IgD-negative memory B cell (primary cell): ENCODE measurements around the gene TMEM126B. TPM values are rescaled to one million over a fixed set of nuclear protein-coding genes. Genes with fewer than 3 reads are reported as not detected.
A peak's percentile ranks its signal among the peaks of the same experiment; 100 is the strongest.
"Not testable (repeated sequence)": the region's sequence is repeated elsewhere in the genome, so short reads cannot be mapped to it uniquely, and the experiment has no call there.

Experiments used
- H3K27ac Mint-ChIP-seq, 3 donors: one replicate each; pipeline ENCODE4 v1.8.0; 2020 to 2022; ENCODE audit warnings: mild to moderate bottlenecking in 3 of 3, mixed read lengths in 3 of 3, moderate library complexity in 1 of 3
- H3K27me3 Mint-ChIP-seq: one replicate; pipeline ENCODE4 v1.8.0; 2021; ENCODE audit warnings: mixed read lengths
- H3K36me3 Mint-ChIP-seq: one replicate; pipeline ENCODE4 v1.8.0; 2020; ENCODE audit warnings: mild to moderate bottlenecking, mixed read lengths
- H3K4me1 Mint-ChIP-seq, 3 donors: one replicate each; pipeline ENCODE4 v1.8.0; 2020 to 2022; ENCODE audit warnings: mixed read lengths in 3 of 3, mild to moderate bottlenecking in 1 of 3
- H3K4me3 Mint-ChIP-seq, 4 donors: one replicate each; pipeline ENCODE4 v1.8.0; 2020 to 2022; ENCODE audit warnings: mild to moderate bottlenecking in 4 of 4, mixed read lengths in 4 of 4, moderate library complexity in 3 of 4
- H3K9me3 Mint-ChIP-seq, 3 donors: one replicate each; pipeline ENCODE4 v1.8.0; 2020 to 2021; ENCODE audit warnings: mixed read lengths in 3 of 3, mild to moderate bottlenecking in 1 of 3
- polyA plus RNA-seq: library from polyadenylated mRNA; unstranded; fragments of 300-500 nt; fragmentation: Illumina TruSeq; gene quantifications from one replicate; pipeline ENCODE4 v1.2.3, GENCODE V29; 2021

TMEM126B gene
- 34.4 TPM for polyA plus RNA-seq

DNA sequence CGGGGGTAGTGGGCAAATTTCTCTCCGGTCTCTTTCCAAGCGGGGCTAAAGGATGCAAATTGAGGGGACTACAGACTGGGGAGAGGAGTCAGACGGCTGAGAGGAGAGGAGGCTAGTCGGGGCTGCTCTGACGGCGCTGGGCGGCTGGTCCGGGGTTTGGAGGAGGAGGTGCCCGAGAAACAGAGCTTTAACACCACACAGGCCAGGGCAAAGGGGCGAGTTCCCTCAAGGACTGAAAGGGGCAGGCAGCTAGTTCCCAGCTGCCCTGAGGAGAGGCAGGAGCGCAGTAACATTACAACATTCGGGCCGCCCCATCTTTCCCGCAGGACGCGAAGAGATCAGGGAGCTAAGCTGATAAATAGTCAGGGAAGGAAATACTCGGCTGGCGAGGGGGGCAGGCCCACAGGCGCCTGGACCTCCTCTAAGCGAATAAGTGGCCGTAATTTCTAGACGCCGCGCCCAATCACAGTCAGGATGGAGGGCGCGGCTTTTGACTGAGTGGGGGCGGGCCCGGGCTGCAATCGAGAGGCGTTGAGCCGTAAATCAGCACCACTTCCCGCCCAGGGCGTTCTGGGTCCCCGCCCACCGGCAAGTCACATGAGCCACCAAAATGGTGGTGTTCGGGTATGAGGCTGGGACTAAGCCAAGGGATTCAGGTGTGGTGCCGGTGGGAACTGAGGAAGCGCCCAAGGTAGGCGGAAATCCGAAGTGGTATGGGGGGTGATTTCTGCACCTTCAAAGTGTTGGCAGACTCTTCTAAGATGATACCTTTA is at the start of gene TMEM126B:
TMEM126B (plus strand) TSS at position 596 of the 773 bp plus-strand sequence; CDS start at position 611, 15 bp downstream.
- H3K27me3 Mint-ChIP-seq = no peaks in the 10 kb centered on the region
- H3K4me1 Mint-ChIP-seq = peaks cover 19 to 23% (median 20%) of the 10 kb centered on the region in 3 donors
- peaks cover 2% of the 10 kb centered on the region for H3K36me3 Mint-ChIP-seq
- H3K27ac Mint-ChIP-seq = peak within 1 kb of the TSS; percentile 82 to 97 (median 93)
- H3K9me3 Mint-ChIP-seq = no peaks in the 10 kb centered on the region
- H3K4me3 Mint-ChIP-seq = peak within 1 kb of the TSS; percentile 95 to 99 (median 96)

DNA sequence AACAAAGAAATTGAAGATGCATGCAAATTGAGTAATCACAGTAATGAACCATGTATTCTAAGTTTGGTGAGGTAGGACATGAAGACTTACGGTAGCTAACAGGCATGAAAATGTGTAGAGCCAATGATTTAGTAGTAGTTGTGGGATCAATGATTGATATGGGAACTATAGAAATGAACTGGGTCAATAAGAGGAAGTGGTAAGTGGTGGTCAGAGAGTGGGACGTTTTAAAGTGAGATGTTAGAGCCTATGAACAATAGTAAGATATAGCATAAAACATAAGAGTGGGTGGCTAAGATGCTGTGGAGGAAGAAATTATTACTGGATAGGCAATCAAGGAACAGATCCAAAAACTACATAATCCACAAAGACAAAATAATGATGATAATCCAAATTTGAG is 46.3 kb upstream of the TMEM126B start:
- no peaks in the 10 kb centered on the region for H3K27me3 Mint-ChIP-seq
- peaks cover 0 to 6% (median 0%) of the 10 kb centered on the region in 3 donors for H3K4me1 Mint-ChIP-seq
- H3K4me3 Mint-ChIP-seq = no peak overlapping the region
- H3K36me3 Mint-ChIP-seq = no peaks in the 10 kb centered on the region
- H3K27ac Mint-ChIP-seq = no peak overlapping the region
- peaks cover 0 to 6% (median 3%) of the 10 kb centered on the region in 3 donors for H3K9me3 Mint-ChIP-seq

DNA sequence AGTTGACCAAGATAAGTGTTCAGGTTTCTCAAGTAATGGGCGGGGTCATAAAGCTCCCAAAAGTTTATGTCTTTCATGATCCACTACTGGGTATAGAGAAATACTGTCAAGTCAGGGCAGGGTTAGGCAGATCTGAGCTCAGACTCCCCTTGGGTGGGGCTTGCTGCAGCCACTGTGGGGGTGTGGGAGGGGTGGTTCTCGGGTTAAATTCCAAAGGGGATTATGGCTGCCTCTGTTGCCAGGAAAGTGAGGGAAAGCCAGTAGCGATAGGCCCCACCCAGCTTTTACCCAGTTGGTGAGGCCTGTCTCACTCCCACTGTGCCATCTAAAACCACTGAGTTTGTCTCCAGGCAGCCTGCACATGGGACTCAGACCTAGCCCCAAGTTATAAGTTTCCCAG is 39.0 kb upstream of the TMEM126B start:
- Mint-ChIP-seq H3K9me3 (peaks cover 2 to 17% (median 3%) of the 10 kb centered on the region in 3 donors), H3K27ac (no peak overlapping the region), H3K36me3 (no peaks in the 10 kb centered on the region), H3K27me3 (no peaks in the 10 kb centered on the region), H3K4me3 (no peak overlapping the region), H3K4me1 (peaks cover 0 to 3% (median 0%) of the 10 kb centered on the region in 3 donors)

DNA sequence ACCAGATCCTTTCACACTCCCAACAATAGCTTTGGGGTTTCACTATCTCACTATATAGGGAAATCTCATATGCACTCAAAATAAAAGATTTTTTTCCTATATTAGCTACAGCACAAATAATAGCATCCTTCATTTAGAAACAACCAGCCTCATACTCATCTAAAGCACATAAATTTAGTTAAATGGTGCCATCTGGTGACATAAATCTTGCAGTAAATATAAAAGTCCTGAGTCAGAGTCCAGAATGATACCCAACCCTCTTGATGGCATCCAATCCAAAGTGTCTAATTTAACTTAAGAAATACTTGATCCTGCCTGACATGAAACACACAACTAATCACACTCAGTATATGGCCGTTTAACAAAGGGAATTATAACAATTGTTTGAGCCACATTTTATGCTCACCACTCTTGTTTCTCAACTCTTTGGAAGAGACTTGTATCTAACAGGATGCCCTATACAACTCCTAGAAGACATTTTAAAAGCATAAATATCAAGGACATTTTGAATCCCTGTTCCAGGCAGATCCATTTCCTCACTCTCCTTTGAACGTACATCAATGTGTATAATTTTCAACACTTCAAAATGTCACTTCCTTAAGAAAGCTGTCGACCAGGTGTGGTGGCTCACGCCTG is 37.4 kb upstream of the TMEM126B start:
- Mint-ChIP-seq H3K9me3 (peaks cover 2 to 17% (median 3%) of the 10 kb centered on the region in 3 donors), H3K36me3 (no peaks in the 10 kb centered on the region), H3K4me3 (no peak overlapping the region), H3K27me3 (no peaks in the 10 kb centered on the region), H3K27ac (no peak overlapping the region), H3K4me1 (peaks cover 0 to 2% (median 0%) of the 10 kb centered on the region in 3 donors)

DNA sequence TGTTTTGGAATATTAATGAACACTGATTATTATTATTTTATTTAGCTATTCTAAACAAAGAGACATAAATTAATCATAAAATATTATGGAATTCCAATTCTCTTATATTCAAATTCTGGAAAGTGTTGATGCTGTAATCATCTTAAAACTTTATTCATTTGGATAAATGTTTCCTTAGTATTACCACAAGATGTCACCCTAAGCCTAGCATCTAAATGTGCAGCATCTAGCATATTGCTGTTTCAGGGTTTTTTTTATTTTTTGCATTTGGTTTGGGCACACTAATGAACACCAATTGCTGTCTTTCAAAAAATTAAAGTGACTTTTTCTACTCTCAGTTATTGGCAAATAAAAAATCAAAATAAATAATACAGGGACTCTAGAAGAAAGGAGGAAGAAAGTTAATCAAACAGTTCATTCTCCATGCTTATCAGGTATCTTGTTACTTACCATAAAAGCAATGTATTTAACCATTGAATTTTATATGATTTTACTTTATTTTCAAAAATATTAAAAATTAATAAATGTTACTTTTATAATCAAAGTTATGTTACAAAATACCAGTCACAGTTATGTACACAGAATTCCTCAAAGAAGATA is 33.0 kb upstream of the TMEM126B start:
- H3K4me3 Mint-ChIP-seq = no peak overlapping the region
- H3K36me3 Mint-ChIP-seq = no peaks in the 10 kb centered on the region
- H3K27ac Mint-ChIP-seq = no peak overlapping the region
- no peaks in the 10 kb centered on the region for H3K9me3 Mint-ChIP-seq
- no peaks in the 10 kb centered on the region for H3K4me1 Mint-ChIP-seq
- H3K27me3 Mint-ChIP-seq = no peaks in the 10 kb centered on the region

DNA sequence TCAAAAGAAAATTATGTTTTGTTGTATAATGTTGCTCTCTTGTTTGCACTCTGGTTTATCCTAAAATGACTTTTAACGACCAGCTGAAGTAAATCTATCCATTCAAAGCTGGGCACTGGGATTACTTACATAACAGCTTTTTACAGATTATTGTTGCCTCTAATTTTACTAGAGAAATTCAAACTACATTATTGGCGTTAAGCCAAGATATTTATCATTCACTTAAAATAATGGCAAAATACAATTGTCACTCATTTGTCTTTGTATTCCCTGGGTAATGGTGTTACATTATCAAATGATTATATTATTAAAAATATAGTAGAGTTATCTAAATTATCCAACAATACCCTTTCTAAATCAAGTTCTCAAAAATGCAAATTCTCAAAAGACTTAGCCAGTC is 31.5 kb upstream of the TMEM126B start:
- H3K27ac Mint-ChIP-seq = no peak overlapping the region
- no peaks in the 10 kb centered on the region for H3K9me3 Mint-ChIP-seq
- H3K4me1 Mint-ChIP-seq = no peaks in the 10 kb centered on the region

DNA sequence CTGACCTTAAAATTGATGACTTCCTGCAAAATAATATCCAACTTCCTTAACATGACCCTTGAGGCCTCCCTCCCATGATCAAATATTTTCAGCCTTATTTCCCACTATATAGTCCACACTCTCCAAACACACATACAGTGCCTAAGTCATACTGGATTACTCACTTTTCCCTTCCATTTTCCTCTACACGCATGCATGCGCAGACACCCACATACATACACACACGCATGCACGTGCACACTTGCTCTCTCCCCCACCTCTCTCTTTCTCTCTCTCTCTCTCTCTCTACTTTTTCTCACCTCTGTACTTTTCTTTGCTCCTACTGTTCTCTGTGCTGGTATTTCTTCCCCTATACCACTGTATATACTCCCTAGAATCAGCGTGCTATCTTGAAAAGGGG is 29.3 kb upstream of the TMEM126B start:
- Mint-ChIP-seq H3K9me3 (no peaks in the 10 kb centered on the region), H3K4me1 (no peaks in the 10 kb centered on the region), H3K36me3 (no peaks in the 10 kb centered on the region), H3K27me3 (no peaks in the 10 kb centered on the region), H3K4me3 (no peak overlapping the region), H3K27ac (no peak overlapping the region)

More for the DNA sequence above, 31.5 kb upstream of the TMEM126B start:
- no peaks in the 10 kb centered on the region for H3K27me3 Mint-ChIP-seq
- H3K4me3 Mint-ChIP-seq = no peak overlapping the region
- H3K36me3 Mint-ChIP-seq = no peaks in the 10 kb centered on the region

DNA sequence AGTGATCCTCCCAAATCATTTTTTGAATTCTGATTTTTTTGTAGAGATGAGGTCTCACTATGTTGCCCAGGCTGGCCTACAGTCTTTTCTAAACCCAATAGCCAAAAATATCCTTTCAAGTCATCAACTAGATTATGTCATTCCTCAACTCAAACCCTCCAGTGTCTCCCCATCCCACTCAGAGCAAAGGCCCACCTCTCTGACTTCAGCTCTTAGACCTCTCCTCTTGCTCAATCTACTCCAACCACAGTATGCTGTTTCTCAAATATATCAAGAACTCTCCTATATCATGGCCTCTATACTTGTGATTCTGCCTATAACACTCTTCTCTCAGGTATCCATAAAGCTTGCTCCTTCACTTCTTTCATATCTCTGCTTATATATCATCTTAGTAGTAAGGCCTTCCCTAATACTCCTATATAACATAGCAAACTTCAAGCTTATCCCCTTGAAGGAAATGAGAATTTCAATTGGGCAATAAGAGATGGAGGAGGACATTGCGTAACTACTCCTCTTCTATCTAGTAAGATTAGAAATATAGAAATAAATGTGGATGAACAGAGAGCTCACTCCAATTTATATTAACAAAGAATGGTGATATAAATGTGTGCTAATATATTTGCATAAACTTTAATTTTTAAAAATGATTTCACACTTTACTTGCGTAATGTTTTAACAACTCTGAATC is 25.7 kb upstream of the TMEM126B start:
- Mint-ChIP-seq H3K9me3 (peaks cover 0 to 5% (median 0%) of the 10 kb centered on the region in 3 donors), H3K36me3 (peaks cover 7% of the 10 kb centered on the region), H3K4me1 (no peaks in the 10 kb centered on the region), H3K27ac (peak overlapping the region in 1 of 3 donors; percentile 11), H3K4me3 (no peak overlapping the region), H3K27me3 (no peaks in the 10 kb centered on the region)

DNA sequence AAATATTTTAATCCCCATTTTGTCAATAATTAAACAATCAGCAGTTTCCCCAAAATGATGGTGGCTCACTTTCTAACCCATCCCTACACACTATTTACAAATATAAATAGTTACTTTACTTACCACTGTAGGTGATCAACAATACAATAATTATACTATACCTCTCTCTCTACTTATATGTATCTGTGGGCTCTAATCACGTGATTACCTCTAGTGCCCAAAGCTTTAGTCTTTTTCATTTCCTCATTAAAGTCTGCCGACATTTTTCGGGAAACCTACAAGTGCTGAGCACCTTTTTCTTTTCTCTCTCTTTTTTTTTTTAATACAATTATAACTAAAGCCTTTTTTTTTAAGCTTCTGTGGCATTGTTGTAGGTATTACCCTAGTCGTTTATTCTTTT is 25.2 kb upstream of the TMEM126B start:
- H3K4me3 Mint-ChIP-seq = no peak overlapping the region
- peaks cover 7% of the 10 kb centered on the region for H3K36me3 Mint-ChIP-seq
- no peak overlapping the region for H3K27ac Mint-ChIP-seq
- H3K9me3 Mint-ChIP-seq = peaks cover 0 to 5% (median 0%) of the 10 kb centered on the region in 3 donors
- no peaks in the 10 kb centered on the region for H3K4me1 Mint-ChIP-seq
- H3K27me3 Mint-ChIP-seq = peaks cover under 1% of the 10 kb centered on the region

DNA sequence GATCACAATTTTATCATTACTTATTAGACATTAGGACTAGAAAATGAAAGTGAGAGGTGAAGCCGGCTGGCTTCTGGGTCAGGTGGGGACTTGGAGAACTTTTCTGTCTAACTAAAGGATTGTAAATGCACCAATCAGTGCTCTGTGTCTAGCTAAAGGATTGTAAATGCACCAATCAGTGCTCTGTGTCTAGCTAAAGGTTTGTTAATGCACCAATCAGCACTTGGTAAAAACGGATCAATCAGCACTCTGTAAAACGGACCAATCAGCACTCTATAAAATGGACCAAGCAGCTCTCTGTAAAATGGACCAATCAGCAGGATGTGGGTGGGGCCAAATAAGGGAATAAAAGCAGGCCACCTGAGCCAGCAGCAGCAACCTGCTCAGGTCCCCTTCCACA is 22.2 kb upstream of the TMEM126B start:
- H3K27ac Mint-ChIP-seq, H3K9me3 Mint-ChIP-seq, H3K36me3 Mint-ChIP-seq, H3K27me3 Mint-ChIP-seq, H3K4me3 Mint-ChIP-seq, H3K4me1 Mint-ChIP-seq: not testable (repeated sequence)

DNA sequence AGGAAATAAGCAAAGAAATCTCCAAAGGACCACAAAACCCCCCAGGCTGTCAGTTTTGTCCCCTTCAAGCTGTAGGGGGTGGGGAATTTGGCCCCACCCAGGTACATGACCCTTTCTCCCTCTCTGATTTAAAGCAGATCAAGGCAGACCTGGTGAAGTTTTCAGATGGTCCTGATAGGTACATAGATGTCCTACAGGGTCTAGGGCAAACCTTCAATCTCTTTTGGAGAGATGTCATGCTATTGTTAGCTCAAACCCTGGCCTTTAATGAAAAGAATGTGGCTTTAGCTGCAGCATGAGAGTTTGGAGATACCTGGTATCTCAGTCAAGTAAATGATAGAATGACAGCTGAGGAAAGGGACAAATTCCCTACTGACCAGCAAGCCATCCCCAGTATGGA is 19.8 kb upstream of the TMEM126B start:
- not testable (repeated sequence) for H3K27me3 Mint-ChIP-seq, H3K36me3 Mint-ChIP-seq, H3K9me3 Mint-ChIP-seq, H3K4me1 Mint-ChIP-seq, H3K27ac Mint-ChIP-seq
- H3K4me3 Mint-ChIP-seq = peak overlapping the region in 1 of 4 donors; percentile 29

DNA sequence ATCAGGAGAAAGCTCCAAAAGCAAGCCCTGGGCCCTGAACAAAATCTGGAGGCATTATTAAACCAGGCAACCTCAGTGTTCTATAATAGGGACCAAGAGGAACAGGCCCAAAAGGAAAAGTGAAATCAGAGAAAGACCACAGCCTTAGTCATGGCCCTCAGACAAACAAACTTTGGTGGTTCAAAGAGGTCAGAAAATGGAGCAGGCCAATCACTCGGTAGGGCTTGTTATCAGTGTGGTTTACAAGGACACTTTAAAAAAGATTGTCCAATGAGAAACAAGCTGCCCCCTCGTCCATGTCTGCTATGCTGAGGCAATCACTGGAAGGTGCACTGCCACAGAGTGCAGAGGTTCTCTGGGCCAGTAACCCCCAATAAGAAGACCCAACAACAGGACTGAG is 19.1 kb upstream of the TMEM126B start:
- not testable (repeated sequence) for H3K27me3 Mint-ChIP-seq, H3K4me1 Mint-ChIP-seq, H3K27ac Mint-ChIP-seq, H3K9me3 Mint-ChIP-seq, H3K4me3 Mint-ChIP-seq
- H3K36me3 Mint-ChIP-seq = peaks cover 10% of the 10 kb centered on the region

DNA sequence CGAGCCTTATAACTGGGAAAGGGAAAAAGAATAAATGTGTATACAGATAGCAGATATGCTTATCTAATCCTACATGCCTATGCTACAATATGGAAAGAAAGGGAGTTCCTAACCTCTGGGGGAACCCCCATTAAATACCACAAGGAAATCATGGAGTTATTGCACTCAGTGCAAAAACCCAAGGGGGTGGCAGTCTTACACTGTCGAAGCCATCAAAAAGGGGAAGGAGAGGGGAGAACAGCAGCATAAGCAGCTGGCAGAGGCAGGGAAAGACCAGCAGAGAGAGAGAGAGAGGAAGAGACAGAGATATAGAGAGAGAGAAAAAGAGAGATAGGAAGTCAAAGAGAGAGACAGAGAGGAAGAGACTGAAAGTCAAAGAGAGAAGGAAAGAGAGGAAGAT is 16.8 kb upstream of the TMEM126B start:
- H3K27me3 Mint-ChIP-seq, H3K36me3 Mint-ChIP-seq, H3K4me3 Mint-ChIP-seq, H3K27ac Mint-ChIP-seq, H3K9me3 Mint-ChIP-seq, H3K4me1 Mint-ChIP-seq: not testable (repeated sequence)

DNA sequence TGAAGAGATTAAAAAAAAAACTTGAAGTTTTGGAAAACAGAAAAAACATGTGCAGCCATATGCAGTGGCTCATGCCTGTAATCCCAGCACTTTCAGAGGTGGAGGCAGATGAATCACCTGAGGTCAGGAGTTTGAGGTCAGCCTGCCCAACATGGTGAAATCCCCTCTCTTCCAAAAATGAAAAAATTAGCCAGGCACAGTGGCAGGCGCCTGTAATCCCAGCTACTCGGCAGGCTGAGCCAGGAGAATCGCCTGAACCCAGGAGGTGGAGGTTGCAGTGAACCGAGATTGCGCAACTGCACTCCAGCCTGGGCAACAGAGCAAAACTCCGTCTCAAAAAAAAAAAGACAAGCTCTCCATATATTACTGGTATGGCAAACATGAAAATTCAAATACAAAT is 8.9 kb upstream of the TMEM126B start:
- no peaks in the 10 kb centered on the region for H3K36me3 Mint-ChIP-seq
- H3K27me3 Mint-ChIP-seq = peaks cover 1% of the 10 kb centered on the region
- H3K9me3 Mint-ChIP-seq = no peaks in the 10 kb centered on the region

DNA sequence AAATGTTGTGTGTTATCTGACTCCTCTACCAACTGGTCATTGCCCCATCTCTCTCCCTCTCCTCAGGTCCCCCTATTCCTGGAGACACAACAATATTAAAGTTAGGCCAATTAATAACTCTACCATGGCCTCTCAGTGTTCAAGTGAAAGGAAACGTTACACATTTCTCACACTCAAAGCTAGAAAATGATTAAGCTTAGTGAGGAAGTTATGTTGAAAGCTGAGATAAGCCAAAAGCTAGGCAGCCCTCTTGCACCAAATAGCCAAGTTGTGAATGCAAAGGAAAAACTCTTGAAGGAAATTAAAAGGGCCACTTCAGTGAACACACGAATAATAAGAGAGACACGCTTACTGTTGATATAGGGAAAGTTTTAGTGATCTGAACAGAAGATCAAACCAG is 8.1 kb upstream of the TMEM126B start:
- H3K4me3 Mint-ChIP-seq = no peak overlapping the region
- no peaks in the 10 kb centered on the region for H3K9me3 Mint-ChIP-seq
- no peak overlapping the region for H3K27ac Mint-ChIP-seq
- H3K4me1 Mint-ChIP-seq = peaks cover 0 to 1% (median 0%) of the 10 kb centered on the region in 3 donors
- H3K36me3 Mint-ChIP-seq = peaks cover 2% of the 10 kb centered on the region
- H3K27me3 Mint-ChIP-seq = peaks cover 1% of the 10 kb centered on the region

More for the DNA sequence above, 8.9 kb upstream of the TMEM126B start:
- Mint-ChIP-seq H3K4me1 (no peaks in the 10 kb centered on the region), H3K27ac (no peak overlapping the region), H3K4me3 (no peak overlapping the region)
